Thoracic aorta (tissue), 2 donors: ENCODE results near the gene VPS16. TPM values are rescaled to one million over a fixed set of nuclear protein-coding genes. Genes with fewer than 3 reads are reported as not detected.

Experiments used
- ATAC-seq: fragments of 150-250 bp; one replicate; pipeline ENCODE4 v1.8.0; 2017; ENCODE audit warnings: low read depth; ENCODE audit not compliant: insufficient number of reproducible peaks, low FRiP score
- DNase-seq: peaks from one replicate; pipeline ENCODE4 v3.0.0-alpha.2; 2020; ENCODE audit warnings: low spot score
- H3K27ac ChIP-seq, 2 donors: fragments of 200-600 bp; sonication (generic); 1 replicate in 1 of 2; 2 replicates in 1 of 2; pipeline ENCODE4 v1.5.1; 2016; ENCODE audit warnings: mild to moderate bottlenecking in 2 of 2, moderate library complexity in 2 of 2
- H3K27me3 ChIP-seq: fragments of 200-600 bp; sonication (generic); replicated peaks from 2 replicates; pipeline ENCODE4 v1.6.0; 2016; ENCODE audit warnings: mild to moderate bottlenecking; ENCODE audit not compliant: insufficient read depth
- H3K36me3 ChIP-seq: fragments of 200-600 bp; sonication (generic); one replicate; pipeline ENCODE4 v1.5.1; 2016
- H3K4me1 ChIP-seq, 2 donors: fragments of 200-600 bp; sonication (generic); 1 replicate in 1 of 2; 2 replicates in 1 of 2; pipeline versions ENCODE4 v1.5.1 to v1.6.0; 2016; ENCODE audit warnings: low read depth in 2 of 2, mild to moderate bottlenecking in 1 of 2; ENCODE audit not compliant: control insufficient read depth in 1 of 2
- H3K4me3 ChIP-seq: fragments of 200-600 bp; sonication (generic); 2 replicates; pipeline ENCODE4 v1.5.1; 2016; ENCODE audit warnings: mild to moderate bottlenecking
- H3K9me3 ChIP-seq: fragments of 200-600 bp; sonication (generic); 2 replicates; pipeline ENCODE4 v1.5.1; 2016
- total RNA-seq, 2 donors: library from RNA; depleted of rRNA; stranded (reverse); fragments of >200 nt; gene quantifications; one replicate each; pipeline versions ENCODE4 v1.1.0 to v1.2.3, GENCODE V29; 2016
- TF ChIP-seq, protein P1 (sequence below): fragments of 200-600 bp; sonication (generic); IDR thresholded peaks from one replicate; pipeline ENCODE4 v1.5.1; 2019; ENCODE audit warnings: antibody characterized with exemption

Gene VPS16
- total RNA-seq, 2 donors from 2014 or later: 21.8 to 24.2 TPM

DNA sequence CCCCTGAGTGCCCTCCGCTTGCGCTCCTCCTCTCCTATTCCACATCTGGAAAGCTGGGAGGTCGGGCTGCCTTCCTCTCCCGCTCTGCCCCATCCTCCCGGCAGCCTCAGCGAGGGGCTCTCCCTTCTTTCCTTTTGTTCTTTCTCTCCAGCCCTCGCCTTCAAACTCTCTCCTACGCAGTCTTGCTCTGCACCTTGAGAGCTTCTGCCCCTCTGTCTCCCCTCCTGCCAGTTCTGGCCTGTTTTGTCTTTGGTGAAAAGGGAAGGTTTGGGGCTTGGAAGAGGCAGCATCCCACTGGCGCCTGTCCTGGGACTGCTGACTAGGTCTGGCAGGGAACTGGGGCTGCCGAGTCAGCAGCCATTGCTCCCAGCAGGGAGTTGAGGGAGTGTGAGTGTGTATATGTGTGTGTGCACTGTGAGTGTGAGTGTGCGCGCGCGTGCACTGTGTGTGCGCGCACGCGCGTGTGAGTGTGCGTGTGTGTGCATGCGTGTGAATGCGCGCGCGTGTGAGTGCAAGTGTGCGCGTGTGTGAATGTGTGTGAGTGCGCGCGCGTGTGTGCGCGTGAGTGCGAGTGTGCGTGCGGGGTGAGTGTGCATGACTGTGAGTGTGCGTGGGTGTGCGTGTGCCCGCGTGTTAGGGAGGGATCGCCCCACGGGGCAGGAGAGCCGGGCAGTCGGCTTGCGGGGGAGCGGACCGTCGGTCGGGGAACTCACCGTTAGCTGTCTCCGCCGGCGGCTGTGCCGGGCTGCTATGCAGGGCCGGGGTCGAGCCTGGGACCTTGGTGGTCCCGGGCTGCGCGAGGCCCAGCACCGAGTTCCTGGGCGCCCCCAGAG is 40.6 kb upstream of the VPS16 start:
- TF ChIP-seq, protein P1, sequence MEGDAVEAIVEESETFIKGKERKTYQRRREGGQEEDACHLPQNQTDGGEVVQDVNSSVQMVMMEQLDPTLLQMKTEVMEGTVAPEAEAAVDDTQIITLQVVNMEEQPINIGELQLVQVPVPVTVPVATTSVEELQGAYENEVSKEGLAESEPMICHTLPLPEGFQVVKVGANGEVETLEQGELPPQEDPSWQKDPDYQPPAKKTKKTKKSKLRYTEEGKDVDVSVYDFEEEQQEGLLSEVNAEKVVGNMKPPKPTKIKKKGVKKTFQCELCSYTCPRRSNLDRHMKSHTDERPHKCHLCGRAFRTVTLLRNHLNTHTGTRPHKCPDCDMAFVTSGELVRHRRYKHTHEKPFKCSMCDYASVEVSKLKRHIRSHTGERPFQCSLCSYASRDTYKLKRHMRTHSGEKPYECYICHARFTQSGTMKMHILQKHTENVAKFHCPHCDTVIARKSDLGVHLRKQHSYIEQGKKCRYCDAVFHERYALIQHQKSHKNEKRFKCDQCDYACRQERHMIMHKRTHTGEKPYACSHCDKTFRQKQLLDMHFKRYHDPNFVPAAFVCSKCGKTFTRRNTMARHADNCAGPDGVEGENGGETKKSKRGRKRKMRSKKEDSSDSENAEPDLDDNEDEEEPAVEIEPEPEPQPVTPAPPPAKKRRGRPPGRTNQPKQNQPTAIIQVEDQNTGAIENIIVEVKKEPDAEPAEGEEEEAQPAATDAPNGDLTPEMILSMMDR: no peak
- Histone ChIP-seq H3K4me1 (peaks cover 0 to 11% of the 10 kb centered on the region in 2 donors), H3K4me3 (peak overlapping the region; percentile 45), H3K27ac (no peak overlapping the region), H3K27me3 (peaks cover 5% of the 10 kb centered on the region), H3K36me3 (no peaks in the 10 kb centered on the region), H3K9me3 (no peaks in the 10 kb centered on the region)
- DNase-seq (no peak), ATAC-seq (no peak)

DNA sequence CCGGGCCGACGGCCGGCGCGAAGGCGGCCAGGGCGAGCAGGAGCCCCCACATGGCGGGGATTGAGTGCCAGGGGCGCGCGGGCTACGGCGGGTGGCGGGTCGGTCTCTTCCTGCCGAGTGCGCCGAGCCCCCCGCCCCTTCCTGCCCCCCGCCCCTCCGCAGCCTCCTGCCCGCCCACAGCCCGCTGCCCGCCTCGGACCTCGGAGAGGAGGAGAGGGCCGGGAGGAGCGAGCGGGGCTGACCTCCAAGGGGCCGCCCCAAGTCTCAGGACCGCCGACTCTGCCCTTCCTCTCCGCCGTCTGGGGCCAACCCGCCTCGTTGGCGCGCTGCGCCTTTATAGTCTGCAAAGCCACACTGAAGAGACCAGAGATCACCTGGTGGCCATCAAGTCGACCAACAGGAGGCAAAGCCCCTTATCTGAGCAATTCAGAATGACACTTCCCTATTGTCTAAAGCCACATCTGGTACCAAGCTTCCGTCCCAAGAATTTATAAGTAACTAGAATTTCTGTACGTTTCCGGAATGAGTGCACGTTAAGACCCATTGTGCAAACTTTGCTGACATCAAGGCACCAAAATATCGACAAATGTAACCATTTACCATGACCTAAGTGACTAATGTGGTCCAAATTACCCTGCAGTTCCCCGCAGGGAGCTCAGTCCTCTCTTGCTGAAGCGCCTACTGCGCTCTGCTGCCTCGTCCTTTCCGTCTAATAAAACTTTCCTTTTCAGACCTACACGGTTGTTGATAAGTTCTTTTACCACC is 39.8 kb upstream of the VPS16 start, which contains the start of gene CPXM1:
Gene CPXM1 (minus strand): TSS at position 107 of the 765 bp plus-strand sequence. CDS start 55 bp downstream, at position 52.
- Histone ChIP-seq H3K36me3 (no peaks in the 10 kb centered on the region), H3K27ac (no peak within 1 kb of the TSS), H3K4me1 (peaks cover 0 to 16% of the 10 kb centered on the region in 2 donors), H3K4me3 (peak within 1 kb of the TSS; percentile 45), H3K9me3 (no peaks in the 10 kb centered on the region), H3K27me3 (peaks cover 5% of the 10 kb centered on the region)
- TF ChIP-seq, protein P1: no peak
- ATAC-seq (no peak), DNase-seq (no peak)

DNA sequence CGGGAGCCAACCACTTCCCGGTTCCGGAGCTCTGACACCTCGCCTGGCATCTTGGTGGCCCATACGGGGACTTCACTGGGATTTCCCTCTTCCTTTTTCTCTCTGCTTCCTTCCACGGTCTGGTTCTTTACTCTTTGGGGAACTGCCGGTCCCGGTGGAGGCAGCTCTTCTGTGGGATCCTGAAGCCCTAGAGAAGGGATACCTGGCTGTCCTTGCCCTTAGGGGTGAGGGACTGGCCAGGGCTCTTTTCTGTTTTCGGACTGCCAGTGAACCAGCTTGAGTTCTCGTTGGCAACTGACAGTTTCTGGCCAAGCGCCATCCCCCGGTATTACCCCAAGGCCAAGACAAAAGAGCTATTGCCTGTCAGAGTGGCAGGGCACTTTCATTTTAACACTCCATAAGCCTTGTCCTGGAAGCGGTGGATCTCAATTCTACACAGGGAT is 39.2 kb upstream of the VPS16 start:
- Histone ChIP-seq H3K9me3 (no peaks in the 10 kb centered on the region), H3K27ac (no peak overlapping the region), H3K27me3 (peaks cover 10% of the 10 kb centered on the region), H3K4me3 (peak overlapping the region; percentile 45), H3K4me1 (peaks cover 0 to 16% of the 10 kb centered on the region in 2 donors), H3K36me3 (no peaks in the 10 kb centered on the region)
- ATAC-seq (no peak), DNase-seq (no peak)
- TF ChIP-seq, protein P1: no peak

DNA sequence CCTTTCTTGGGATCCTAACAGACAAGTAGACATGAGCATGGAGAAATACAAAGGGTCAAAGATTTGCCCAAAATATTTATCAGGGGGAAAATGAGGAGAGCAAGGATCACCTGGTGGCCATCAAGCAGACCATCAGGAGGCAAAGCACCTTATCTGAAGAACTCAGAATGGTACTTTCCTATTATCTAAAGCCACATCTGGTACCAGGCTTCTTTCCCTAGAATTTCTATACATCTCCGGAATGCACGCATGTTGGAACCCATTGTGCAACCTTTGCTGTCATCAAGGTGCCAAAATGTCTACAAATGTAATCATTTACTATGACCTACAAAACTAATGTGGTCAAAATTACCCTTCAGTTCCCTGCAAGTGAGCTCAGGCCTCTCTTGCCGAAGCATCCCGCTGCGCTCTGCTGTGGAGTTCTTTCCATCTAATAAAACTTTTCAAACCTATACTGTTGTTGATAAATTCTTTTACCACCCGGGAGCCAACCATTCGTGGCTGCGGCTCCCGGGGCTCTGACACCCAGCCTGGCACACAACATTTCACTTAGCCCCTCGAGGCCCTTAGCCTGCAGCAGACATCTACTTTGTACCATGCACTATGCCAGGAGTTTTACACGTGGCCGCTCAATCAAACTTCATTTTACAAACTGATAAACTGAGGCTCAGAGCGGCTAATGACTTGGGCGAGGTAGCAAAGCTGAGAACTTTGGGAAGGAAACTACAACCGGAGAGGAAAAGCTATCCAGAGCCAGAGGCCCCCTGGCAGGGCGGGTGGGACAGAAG is 36.3 kb upstream of the VPS16 start:
- no peak overlapping the region for H3K27ac ChIP-seq
- ATAC-seq: no peak
- H3K36me3 ChIP-seq: no peaks in the 10 kb centered on the region
- TF ChIP-seq, protein P1: no peak
- no peak for DNase-seq
- peaks cover 11% of the 10 kb centered on the region for H3K27me3 ChIP-seq
- peaks cover 0 to 16% of the 10 kb centered on the region in 2 donors for H3K4me1 ChIP-seq
- no peaks in the 10 kb centered on the region for H3K9me3 ChIP-seq
- H3K4me3 ChIP-seq: no peak overlapping the region
